ENCODE results near the gene SUCLG2.

SUCLG2 gene

GRCh38 chr3:67458408-67458807, 196.0 kb downstream of the SUCLG2 start:
- DNase-seq (ENCODE audit: low spot score) = no peak

GRCh38 chr3:67453628-67454027, 200.8 kb downstream of the SUCLG2 start:
- DNase-seq (ENCODE audit: low spot score) = no peak

GRCh38 chr3:67450153-67450552, 204.3 kb downstream of the SUCLG2 start:
- no peak for DNase-seq (ENCODE audit: low spot score)

GRCh38 chr3:67447393-67447792, 207.0 kb downstream of the SUCLG2 start:
- no peak for DNase-seq (ENCODE audit: low spot score)

- no peak for DNase-seq (ENCODE audit: low spot score)
Observed at GRCh38 chr3:67437789-67438188, 216.6 kb downstream of the SUCLG2 start.

GRCh38 chr3:67437090-67437489, 217.3 kb downstream of the SUCLG2 start:
- no peak for DNase-seq (ENCODE audit: low spot score)

- no peak for DNase-seq (ENCODE audit: low spot score)
Observed at GRCh38 chr3:67433109-67433508, 221.3 kb downstream of the SUCLG2 start.

GRCh38 chr3:67431887-67432286, 222.5 kb downstream of the SUCLG2 start:
- DNase-seq (ENCODE audit: low spot score) = no peak

GRCh38 chr3:67423722-67424121, 230.7 kb downstream of the SUCLG2 start:
- DNase-seq (ENCODE audit: low spot score) = no peak

- no peak for DNase-seq (ENCODE audit: low spot score)
Observed at GRCh38 chr3:67421912-67422311, 232.5 kb downstream of the SUCLG2 start.

- no peak for DNase-seq (ENCODE audit: low spot score)
Observed at GRCh38 chr3:67419779-67420178, 234.6 kb downstream of the SUCLG2 start.

- DNase-seq (ENCODE audit: low spot score) = no peak
Observed at GRCh38 chr3:67419218-67419529, 235.2 kb downstream of the SUCLG2 start.

GRCh38 chr3:67418426-67419217, 235.8 kb downstream of the SUCLG2 start:
- no peak for DNase-seq (ENCODE audit: low spot score)

- peak; percentile 16 for DNase-seq (ENCODE audit: low spot score)
Observed at GRCh38 chr3:67416703-67417102, 237.7 kb downstream of the SUCLG2 start.

- peak; percentile 24 for DNase-seq (ENCODE audit: low spot score)
Observed at GRCh38 chr3:67415511-67415910, 238.9 kb downstream of the SUCLG2 start.

GRCh38 chr3:67414740-67415139, 239.7 kb downstream of the SUCLG2 start:
- DNase-seq (ENCODE audit: low spot score) = no peak

- no peak for DNase-seq (ENCODE audit: low spot score)
Observed at GRCh38 chr3:67405193-67405592, 249.2 kb downstream of the SUCLG2 start.

- DNase-seq (ENCODE audit: low spot score) = no peak
Observed at GRCh38 chr3:67402873-67403272, 251.5 kb downstream of the SUCLG2 start.

- no peak for DNase-seq (ENCODE audit: low spot score)
Observed at GRCh38 chr3:67401921-67402320, 252.5 kb downstream of the SUCLG2 start.

GRCh38 chr3:67400476-67400875, 253.9 kb downstream of the SUCLG2 start:
- DNase-seq (ENCODE audit: low spot score) = no peak

GRCh38 chr3:67389176-67389575, 265.2 kb downstream of the SUCLG2 start:
- peak; percentile 2 for DNase-seq (ENCODE audit: low spot score)

- no peak for DNase-seq (ENCODE audit: low spot score)
Observed at GRCh38 chr3:67388738-67389137, 265.7 kb downstream of the SUCLG2 start.

GRCh38 chr3:67386451-67386850, 268.0 kb downstream of the SUCLG2 start:
- no peak for DNase-seq (ENCODE audit: low spot score)

- DNase-seq (ENCODE audit: low spot score) = peak; percentile 37
Observed at GRCh38 chr3:67384760-67385397, 269.5 kb downstream of the SUCLG2 start.
